ENCODE data around the gene ZNF275.
"Not testable (repeated sequence)": the region's sequence is repeated elsewhere in the genome, so short reads cannot be mapped to it uniquely, and the experiment has no call there.

ZNF275 gene, protein sequence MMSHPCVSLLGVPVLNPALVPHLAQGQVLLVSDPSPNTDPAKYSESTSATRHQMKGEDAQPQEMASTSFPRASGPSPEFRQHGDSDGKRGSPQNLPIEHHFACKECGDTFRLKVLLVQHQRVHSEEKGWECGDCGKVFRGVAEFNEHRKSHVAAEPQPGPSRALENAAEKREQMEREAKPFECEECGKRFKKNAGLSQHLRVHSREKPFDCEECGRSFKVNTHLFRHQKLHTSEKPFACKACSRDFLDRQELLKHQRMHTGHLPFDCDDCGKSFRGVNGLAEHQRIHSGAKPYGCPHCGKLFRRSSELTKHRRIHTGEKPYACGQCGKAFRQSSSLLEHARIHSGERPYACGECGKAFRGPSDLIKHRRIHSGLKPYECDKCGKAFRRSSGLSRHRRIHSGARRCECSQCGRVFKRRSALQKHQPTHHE

DNA sequence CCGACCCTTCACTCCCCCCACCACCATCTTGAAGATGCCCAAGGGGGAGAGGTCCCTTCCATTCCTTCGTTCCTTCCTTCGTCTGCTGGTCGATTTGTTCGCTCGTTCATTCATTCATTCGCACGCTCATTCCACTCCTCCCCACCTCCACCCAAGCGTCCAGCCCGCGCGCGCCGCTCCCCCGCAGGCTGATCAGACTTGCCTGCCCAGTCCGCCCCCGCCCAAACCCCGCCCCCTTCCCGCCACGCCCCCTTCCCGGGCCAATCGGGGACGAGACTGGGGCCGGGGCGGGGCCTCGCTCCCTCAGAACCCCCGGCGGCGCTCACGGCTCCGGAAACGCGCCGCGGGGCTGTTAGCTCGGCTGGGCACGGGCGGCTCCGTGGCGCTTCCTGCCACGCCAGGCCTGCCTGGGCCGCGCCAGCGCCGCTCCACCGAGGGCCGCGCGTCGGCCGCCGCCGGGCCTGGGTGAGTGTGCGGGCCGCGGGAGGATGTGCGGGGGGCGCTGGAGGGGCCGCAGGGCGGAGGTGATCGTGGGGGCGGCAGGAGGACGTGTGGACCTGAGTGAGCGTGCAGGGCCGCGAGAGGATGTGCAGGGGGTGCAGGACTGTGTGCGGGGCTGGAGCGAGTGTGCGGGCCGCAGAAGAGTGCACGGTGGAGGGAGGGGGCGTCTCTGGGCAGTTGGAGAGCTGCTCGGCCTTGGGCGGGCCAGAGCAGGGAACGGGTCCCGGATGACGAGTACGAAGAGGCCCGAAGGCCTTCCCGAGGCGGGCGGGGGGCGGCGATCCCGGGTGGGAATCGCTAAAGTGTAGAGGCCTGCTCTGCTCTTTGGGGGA is at the start of gene ZNF275:
Gene ZNF275 (plus strand): TSS at position 333 of the 833 bp plus-strand sequence. CDS start 2,527 bp downstream, outside the sequence.
- peak; percentile 54 to 69 (median 56) for DNase-seq (ENCODE audit: low read depth in 2 of 3, low spot score in 1 of 3)

DNA sequence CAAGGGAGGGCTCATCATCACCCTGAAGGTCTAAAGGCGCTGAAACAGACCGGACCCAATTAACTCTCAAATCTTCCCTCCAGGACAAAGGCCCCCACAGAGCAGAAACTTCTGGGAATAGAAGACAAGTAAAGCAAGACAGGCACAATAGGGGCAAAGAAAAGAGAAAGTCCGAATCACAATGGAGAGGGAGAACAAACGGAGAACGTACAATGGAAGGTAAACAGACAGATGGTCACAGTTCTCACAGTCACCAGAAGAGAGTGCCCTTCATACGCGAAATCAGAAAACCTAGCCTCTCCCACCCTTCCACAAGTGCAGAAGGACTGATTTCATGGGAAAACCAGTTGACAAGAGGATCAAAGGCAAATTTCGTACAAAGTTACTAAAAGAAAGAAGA is 48.3 kb upstream of the ZNF275 start:
- not testable (repeated sequence) for DNase-seq (ENCODE audit: low read depth in 2 of 3, low spot score in 1 of 3)

DNA sequence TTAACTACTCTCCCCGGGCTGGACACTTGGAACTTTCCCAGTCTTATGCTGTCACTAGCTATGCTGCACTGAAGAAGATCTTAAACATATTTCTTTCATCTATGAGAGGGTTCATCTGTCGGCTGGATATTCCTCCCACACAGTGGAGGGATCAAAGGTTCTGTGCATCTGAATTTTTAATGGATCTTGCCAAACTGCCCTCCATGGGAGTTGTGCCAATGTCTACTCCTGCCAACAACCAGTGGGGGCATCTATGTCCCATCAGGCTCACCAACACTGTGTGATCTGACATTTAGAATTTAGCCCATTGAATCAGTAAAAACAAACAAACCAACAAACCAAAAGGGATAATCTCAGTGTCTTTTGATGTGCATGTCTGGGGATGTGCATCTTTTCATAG is 45.1 kb upstream of the ZNF275 start:
- DNase-seq (ENCODE audit: low read depth in 2 of 3, low spot score in 1 of 3), result not testable (repeated sequence)

DNA sequence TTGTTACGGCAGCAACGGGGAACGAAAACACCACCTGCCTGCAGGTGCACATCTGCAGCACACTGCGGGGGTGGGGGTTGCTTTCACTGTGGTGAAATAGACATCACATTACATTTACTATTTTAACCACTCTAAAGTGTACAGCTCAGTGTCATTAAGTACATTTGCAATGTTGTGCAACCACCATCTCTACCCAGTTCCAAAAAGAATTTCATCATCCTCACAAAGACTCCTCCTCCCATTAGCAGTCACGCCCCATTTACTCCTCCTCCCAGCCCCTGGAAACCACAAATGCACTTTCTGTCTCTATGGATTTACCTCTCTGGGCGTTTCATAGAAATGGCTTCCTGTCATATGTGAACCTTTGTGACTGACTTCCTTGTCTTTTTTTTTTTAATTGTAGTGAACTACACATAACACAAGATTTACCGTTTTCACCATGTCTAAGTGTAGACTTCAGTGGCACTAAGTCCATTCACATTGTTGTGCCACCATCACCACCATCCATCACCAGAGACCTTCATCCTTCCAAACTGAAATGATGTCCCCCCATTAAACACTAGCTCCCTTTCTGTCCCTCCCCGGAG is 40.4 kb upstream of the ZNF275 start:
- not testable (repeated sequence) for DNase-seq (ENCODE audit: low read depth in 2 of 3, low spot score in 1 of 3)

DNA sequence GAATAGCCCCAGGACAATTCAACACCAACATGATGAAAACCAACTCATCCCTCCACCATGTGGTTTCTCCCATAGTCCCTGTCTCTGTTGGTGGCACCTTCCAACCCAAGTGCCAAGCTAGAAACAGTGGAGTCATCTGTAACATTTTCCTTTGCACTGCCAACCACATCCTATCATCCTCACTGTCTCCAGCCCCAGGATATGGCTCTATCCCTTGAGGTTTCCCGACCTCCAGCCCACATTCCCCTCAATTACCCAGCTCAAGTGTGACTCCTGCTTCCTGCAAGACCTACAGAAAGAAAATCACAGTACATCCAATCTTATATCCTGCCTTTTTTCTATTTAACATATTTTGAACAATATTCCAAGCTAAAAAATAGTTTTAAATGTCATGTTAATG is 36.6 kb upstream of the ZNF275 start:
- DNase-seq (ENCODE audit: low read depth in 2 of 3, low spot score in 1 of 3), result no peak

DNA sequence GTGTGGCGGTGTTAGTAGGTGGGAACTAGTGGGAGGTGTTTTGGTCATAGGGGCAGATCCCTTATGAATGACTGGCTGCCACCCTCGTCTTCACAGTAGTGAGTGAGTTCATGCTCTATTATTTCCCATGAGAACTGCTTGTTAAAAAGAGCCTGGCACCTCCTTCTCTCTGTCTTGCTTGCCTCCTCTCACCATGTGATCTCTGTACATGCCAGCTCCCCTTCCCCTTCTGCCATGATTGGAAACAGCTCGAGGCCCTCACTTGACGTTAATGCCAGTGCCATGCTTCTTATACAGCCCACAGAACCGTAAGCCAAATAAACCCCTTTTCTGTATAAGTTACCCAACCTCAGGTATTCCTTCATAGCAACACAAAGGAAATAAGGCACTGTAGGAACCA is 34.1 kb upstream of the ZNF275 start:
- DNase-seq (ENCODE audit: low read depth in 2 of 3, low spot score in 1 of 3), result no peak

DNA sequence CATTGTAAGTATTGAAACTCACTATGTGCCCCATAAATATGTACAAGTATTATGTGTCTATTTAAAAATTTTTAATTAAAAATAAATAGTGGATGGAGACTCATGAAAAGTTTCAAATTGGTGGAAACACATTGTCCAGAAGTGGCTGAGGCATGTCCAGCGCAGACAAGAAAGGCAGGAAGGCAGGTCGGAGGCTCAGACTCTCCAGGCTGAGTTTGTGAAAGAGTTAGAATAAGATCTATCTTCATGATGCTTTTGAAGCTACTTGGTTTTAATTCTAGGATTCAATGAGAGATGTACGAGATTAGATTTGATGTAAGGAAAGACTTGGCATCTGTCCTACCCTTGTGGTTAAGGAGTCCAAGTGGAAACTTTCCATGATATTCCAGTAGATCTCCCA is 32.2 kb upstream of the ZNF275 start:
- no peak for DNase-seq (ENCODE audit: low read depth in 2 of 3, low spot score in 1 of 3)

DNA sequence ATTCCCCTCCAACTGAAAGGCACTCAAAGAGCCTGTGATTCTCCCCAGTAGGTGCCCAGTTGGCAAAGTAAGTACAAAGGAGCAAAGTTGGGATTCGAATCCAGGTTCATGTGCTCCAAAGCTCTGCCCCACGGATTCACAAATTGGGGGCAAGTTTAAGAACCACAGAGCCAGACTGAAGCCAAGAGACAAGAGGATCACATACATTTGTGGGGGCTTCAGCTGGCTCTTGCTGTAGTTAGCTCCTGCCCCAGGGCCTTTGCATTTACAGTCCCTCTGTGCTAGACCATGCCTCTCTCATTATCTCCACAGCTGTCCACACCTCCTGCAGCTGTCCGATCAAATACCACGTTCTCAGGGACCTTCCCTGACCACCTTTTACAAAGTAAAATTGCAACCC is 31.2 kb upstream of the ZNF275 start:
- DNase-seq (ENCODE audit: low read depth in 2 of 3, low spot score in 1 of 3), result no peak

DNA sequence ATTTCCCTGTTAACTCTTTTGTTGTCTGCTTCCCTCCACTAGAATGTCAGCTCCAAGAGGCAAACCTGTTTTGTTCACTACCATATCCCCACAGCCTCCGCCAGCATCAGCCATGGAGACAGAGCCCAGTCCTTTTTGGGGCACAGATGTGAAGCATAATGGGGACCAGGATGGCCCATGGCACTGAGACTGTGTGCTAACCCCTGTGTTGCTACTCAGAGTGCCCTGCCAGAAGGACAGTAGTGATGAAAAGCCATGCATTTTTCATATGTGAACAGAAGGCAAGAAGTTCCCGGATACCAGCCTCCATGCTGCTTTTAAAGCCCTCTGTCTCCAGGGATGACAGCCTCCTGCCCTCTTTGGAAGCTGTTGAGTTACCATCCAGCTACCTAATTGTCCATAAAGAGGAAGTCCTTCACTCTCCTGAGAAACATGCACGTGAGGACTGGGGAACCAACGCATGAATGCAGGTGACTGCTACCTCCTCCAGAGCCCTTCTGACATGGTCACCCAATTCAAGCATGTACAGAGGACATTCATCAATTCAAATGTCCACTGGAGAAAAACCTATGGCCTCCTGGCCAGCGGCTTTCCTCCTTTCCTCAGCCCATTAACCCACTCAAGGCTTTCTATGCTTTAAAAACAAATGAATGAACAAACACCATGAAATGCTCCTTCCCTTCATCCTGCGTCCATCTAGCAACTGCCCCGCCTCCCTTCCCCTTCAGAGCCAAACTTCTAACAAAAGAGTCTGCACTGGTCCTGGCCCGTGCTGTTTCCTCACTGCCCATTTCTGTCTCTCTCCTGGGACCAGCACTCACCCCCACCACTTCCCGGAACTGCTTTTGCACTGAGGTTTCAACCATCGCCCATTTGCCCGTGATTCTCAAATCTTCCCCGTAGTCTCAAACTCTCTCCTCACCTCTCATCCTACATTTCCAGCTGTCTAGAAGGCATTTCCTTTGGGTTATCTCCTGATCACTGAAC is 30.4 kb upstream of the ZNF275 start:
- no peak for DNase-seq (ENCODE audit: low read depth in 2 of 3, low spot score in 1 of 3)

DNA sequence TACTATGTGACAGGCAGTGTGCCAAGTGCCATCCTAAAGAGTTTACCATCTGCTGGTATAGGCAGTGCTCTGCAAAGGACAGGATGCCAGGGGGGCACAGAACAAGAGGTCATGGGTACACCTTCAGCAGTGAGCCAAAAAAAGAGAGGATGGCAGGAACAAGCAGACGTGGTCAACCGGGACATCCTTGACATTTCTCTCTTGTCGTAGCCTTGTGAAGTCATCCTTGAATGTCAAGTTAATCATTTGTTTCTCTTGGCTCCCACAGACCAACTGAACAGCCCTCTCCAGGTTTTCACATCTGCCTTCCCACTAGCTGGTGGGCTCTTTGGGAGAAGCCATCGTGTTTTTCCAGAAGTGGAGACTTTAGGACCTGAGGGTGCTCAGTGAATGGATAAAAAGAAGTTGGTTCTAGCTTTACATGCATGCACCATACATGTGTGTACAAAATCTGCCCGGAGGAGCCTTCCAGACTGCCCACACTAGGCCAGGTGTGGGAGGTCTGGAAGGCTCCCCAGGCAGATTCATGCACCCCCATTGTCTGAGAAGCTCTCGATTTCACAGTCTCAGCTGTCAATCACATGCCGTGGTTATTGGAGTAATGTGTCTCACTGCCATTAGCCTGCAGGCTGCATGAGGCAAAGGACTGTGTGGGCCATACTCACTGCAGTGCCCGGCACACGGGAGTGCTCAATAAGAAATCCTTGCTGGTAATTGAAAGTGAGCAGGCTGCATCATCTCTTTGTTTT is 28.8 kb upstream of the ZNF275 start:
- no peak for DNase-seq (ENCODE audit: low read depth in 2 of 3, low spot score in 1 of 3)

DNA sequence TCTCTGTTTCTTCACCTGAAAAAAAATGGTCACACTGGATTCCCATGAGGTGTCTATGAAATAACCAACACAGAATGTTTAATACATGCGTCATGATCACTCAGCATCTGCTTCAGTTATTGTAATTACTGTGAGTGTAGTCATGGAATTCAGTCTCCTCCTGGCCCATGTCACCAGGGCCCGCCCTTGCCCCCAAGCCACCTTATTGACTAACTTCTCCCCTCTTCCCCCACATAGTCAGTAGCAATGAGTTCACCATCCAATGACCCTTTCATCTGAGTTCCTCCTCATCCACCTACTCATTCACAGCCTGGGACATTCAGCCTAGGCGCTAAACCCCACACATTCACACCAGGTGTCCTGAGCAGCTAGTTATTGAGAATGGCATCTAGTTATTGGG is 28.0 kb upstream of the ZNF275 start:
- DNase-seq (ENCODE audit: low read depth in 2 of 3, low spot score in 1 of 3), result no peak

DNA sequence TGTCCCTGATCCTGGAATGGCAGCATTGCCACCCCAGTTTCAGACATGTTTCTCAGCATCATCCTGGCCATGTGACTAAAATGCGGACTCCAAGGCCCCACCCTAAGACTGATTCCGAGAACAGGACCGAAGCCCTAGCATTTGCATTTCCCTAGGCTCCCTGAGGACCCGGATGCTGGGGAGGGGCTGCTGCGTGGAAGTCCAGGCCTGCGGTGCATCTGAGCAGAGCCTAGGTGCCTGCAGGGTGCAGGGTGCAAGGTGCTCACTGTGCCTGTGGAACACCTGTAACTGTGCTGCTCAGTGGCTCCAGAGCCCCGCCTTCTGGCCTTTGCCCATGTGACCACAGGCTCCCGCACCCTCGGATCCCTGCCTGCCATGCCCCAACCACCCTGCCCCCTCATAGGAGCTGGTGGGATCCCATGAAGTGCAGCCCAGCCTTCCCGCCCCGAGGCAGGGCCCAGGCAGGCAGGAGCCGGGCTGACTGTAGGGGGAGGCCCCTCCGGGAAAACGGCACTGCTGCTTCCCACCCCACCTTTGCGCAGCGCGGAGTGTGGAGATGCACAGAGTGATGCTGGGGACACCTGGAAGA is 27.3 kb upstream of the ZNF275 start:
- DNase-seq (ENCODE audit: low read depth in 2 of 3, low spot score in 1 of 3), result no peak

DNA sequence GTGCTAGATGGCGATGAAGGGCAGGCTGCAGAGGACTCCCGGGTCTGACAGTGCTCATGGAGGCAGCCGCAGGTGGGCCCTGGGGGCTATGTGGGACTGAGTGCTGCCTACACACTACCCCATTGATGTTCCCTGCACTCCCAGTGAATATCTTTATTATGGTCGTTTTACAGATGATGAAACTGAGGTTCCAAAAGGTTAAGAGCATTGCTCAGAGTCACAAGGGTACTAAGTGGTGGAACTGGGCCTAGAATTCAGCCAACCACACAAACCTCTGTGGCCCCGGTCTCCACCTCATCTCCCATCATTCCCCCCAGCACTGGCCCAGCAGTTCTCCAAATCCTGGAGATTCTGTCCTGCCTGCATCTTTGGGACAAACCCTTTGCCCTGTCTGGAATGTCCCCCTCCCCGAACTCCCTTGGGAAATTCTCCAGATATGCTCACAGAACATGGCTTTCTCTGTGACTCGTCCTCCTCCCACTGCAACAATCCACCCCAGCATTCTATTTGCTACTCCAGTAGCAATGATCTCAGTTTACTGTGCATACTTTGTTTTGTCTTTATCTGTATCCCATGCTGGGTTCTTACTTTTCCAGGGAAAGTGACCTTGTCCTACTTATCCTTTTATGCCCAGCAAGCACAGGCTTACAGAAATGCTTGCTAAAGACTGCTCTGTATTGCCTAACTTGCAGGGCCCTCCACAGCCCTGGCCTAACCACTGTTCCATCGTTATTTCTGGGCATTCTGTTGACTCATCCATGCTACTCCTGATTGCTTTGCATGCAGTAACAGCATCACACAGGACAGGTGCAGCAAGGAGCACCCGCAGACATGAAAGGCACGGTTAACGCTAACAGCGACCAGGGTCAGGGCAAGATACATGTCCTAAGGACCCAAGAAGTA is 26.4 kb upstream of the ZNF275 start:
- no peak for DNase-seq (ENCODE audit: low read depth in 2 of 3, low spot score in 1 of 3)

DNA sequence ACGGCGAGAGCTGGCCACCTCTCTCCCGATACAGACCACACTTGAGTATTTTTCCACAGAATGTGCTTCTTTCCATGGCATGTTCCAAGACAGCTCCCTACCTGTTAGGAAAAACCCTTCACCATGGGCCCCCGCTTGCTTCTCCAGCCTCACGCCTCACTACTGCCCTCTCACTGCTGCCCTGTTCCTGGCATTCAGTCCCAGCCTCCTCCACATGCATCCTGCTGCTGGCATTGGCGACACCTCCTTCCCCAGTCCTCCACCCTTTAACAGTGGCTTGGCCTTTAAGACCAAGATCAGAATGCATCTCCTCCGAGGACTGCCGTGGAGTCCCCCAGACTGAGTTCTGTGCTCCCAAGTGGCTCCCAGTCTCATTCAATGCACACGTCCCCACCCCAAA is 23.1 kb upstream of the ZNF275 start:
- no peak for DNase-seq (ENCODE audit: low read depth in 2 of 3, low spot score in 1 of 3)

DNA sequence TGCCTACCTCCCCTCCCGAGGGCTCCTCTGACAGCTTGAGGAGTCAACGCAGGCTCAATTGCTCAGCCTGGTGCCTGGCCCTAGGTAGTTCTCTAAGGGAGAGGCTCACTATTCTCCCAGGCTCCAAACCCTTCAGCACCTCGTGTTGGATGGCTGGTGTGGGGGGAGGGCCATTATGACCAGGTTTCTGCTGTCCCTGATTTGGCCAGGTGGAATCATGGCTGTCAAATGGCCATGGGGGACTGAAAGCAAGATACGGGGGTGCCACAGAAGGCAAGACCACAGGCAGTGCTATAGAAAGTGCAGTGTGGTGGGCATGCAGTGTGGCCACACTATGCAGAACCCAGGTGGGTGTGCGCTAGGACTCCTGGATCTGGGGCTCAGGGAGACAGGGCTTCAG is 21.9 kb upstream of the ZNF275 start:
- no peak for DNase-seq (ENCODE audit: low read depth in 2 of 3, low spot score in 1 of 3)

DNA sequence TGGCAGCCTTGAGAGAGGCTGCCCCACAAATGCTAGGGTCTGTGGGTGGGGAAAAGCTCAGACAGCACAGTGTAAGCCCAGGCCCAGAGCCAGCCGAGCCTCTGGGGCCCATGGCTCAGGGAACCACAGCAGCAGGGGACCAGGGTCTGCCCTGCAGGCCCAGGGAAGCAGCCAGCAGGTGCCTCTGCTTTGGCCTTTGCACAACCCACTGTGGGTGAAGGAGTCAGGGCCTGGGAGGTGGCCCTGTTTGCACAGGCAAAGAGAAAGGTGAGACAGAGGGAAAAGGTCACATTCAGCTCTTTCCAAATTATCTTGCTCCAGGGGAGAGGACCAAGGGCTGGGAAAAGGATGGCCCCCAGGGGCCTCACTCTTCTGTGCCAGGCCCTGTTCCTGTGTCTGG is 21.1 kb upstream of the ZNF275 start:
- DNase-seq (ENCODE audit: low read depth in 2 of 3, low spot score in 1 of 3), result no peak

DNA sequence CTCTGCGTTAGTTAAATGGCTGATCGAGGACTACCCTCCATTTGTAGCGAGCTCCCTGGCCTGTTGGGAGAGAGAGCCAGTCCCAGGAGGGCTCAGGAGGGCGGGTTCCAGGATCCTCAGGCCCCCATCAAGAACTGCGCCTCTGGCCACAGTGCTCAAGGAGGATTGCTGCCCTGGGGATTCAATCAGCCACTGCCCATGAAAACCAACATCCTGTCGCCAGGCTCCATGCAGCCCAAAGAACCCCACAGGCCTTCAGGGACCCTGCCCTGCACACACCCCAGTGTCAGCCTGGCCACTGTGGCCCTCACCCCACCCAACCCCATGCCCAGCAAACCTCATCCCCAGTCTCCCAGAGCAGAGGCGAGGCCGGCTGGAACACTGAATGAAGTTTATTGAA is 16.6 kb upstream of the ZNF275 start:
- DNase-seq (ENCODE audit: low read depth in 2 of 3, low spot score in 1 of 3), result no peak

DNA sequence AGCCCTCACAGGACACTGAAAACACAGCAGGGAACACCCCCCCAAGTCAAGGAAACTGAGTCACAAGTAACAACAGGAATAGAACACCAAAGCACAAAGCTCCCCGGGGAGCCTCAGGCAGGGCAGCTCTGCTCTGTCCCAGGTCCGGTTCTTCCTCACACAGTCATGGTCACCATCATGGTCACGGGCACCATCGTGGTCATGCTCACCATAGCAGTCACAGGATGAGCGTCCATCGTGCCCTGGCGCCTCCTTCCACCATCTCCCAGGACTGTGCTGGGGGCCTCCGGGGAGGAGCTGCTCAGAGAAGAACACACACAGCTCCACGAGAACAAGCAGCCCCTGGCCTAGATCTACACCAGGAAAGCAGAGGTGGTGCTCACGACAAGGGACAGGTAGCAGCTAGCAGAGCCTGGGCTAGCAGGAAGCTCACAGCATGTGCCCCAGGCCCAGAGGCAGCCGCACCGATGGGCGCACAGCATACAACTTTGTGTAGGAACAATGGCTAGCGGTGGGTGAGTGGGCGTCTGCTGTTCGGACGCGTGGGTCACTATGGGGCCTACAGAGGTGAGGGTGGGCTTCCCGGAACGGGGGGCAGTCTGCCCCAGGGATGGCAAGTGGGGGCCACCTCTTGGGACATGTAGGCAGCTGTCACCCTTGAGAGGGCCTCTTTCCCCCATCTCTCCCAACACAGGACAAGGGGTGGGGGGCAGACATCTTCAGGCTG is 15.8 kb upstream of the ZNF275 start:
- no peak for DNase-seq (ENCODE audit: low read depth in 2 of 3, low spot score in 1 of 3)
